Bone marrow (tissue), 2 donors: ENCODE results near the gene PDE5A.

Experiments used
- DNase-seq, 2 donors: peaks; one replicate each; lab custom pipeline; 2025; lab: John Stamatoyannopoulos, UW

The PDE5A gene

GRCh38 chr4:119521268-119521667 lies 107.3 kb downstream of the PDE5A start:
- no peak for DNase-seq

- DNase-seq = no peak
Observed at GRCh38 chr4:119518915-119519410, 109.6 kb downstream of the PDE5A start.

- DNase-seq = no peak
Observed at GRCh38 chr4:119518230-119518892, 110.2 kb downstream of the PDE5A start.

GRCh38 chr4:119517361-119518229 lies 111.0 kb downstream of the PDE5A start:
- DNase-seq = no peak

GRCh38 chr4:119512398-119512797 lies 116.2 kb downstream of the PDE5A start:
- DNase-seq = no peak

GRCh38 chr4:119510395-119511149 lies 118.0 kb downstream of the PDE5A start:
- DNase-seq = no peak

- DNase-seq = no peak
Observed at GRCh38 chr4:119508281-119508680, 120.3 kb downstream of the PDE5A start.

- DNase-seq = no peak
Observed at GRCh38 chr4:119506806-119507205, 121.8 kb downstream of the PDE5A start.

- no peak for DNase-seq
Observed at GRCh38 chr4:119504616-119505015, 124.0 kb downstream of the PDE5A start.

GRCh38 chr4:119501740-119502139 lies 126.9 kb downstream of the PDE5A start:
- DNase-seq = no peak

GRCh38 chr4:119498527-119498926 lies 130.1 kb downstream of the PDE5A start:
- no peak for DNase-seq

- no peak for DNase-seq
Observed at GRCh38 chr4:119493886-119494285, 134.7 kb downstream of the PDE5A start.

GRCh38 chr4:119493419-119493818 lies 135.2 kb downstream of the PDE5A start:
- DNase-seq = no peak

- no peak for DNase-seq
Observed at GRCh38 chr4:119490335-119490734, 138.3 kb downstream of the PDE5A start.

GRCh38 chr4:119489305-119489704 lies 139.3 kb downstream of the PDE5A start:
- no peak for DNase-seq

GRCh38 chr4:119480331-119480730 lies 148.3 kb downstream of the PDE5A start:
- no peak for DNase-seq

- DNase-seq = no peak
Observed at GRCh38 chr4:119479835-119480234, 148.8 kb downstream of the PDE5A start.

- DNase-seq = no peak
Observed at GRCh38 chr4:119479180-119479808, 149.3 kb downstream of the PDE5A start.

- no peak for DNase-seq
Observed at GRCh38 chr4:119478446-119479179, 150.0 kb downstream of the PDE5A start.

GRCh38 chr4:119477412-119478053 lies 151.1 kb downstream of the PDE5A start:
- DNase-seq = no peak

GRCh38 chr4:119471259-119471658 lies 157.3 kb downstream of the PDE5A start:
- DNase-seq = no peak
